Esophagus muscularis mucosa (tissue), 4 donors: Measurements from ENCODE around the gene BCAS3. TPM values are rescaled to one million over a fixed set of nuclear protein-coding genes. Genes with fewer than 3 reads are reported as not detected.

Experiments
- DNase-seq: peaks from one replicate; pipeline ENCODE4 v3.0.0-alpha.2; 2017; ENCODE audit errors: extremely low spot score
- H3K27ac ChIP-seq, 4 donors: fragments of 200-600 bp; sonication (generic); replicated peaks in 1 of 4; 1 replicate in 3 of 4; 2 replicates in 1 of 4; pipeline ENCODE4 v1.5.1; 2016 to 2019; ENCODE audit warnings: mild to moderate bottlenecking in 1 of 4
- H3K27me3 ChIP-seq, 4 donors: fragments of 200-600 bp; sonication (generic); one replicate each; pipeline versions ENCODE4 v1.5.1 to v1.6.0; 2016 to 2019
- H3K36me3 ChIP-seq, 4 donors: fragments of 200-600 bp; sonication (generic); one replicate each; pipeline ENCODE4 v1.5.1; 2016 to 2019
- H3K4me1 ChIP-seq, 4 donors: fragments of 200-600 bp; sonication (generic); one replicate each; pipeline ENCODE4 v1.5.1; 2016 to 2019
- H3K4me3 ChIP-seq, 4 donors: fragments of 200-600 bp; sonication (generic); 1 replicate in 2 of 4; 2 replicates in 2 of 4; pipeline ENCODE4 v1.5.1; 2016 to 2019; ENCODE audit warnings: mild to moderate bottlenecking in 4 of 4, moderate library complexity in 1 of 4
- H3K9me3 ChIP-seq, 4 donors: fragments of 200-600 bp; sonication (generic); 1 replicate in 3 of 4; 2 replicates in 1 of 4; pipeline ENCODE4 v1.5.1; 2016 to 2019
- EP300 ChIP-seq: sonication (generic); formaldehyde crosslinking; IDR thresholded peaks from one replicate; pipeline ENCODE4 v1.6.1; 2017; ENCODE audit warnings: antibody characterized with exemption
- POLR2A ChIP-seq: fragments of 450-650 bp; IDR thresholded peaks from one replicate; pipeline ENCODE4 v1.6.1; 2017; ENCODE audit warnings: antibody characterized with exemption, moderate library complexity, mild to moderate bottlenecking, low read depth
- POLR2AphosphoS5 ChIP-seq, 2 donors: sonication (generic); formaldehyde crosslinking; IDR thresholded peaks; one replicate each; pipeline ENCODE4 v1.6.1; 2017; ENCODE audit warnings: antibody characterized with exemption in 2 of 2
- WGBS: methylation state at CpG from one replicate; pipeline ENCODE4 v1.1.5; 2018; 5-methylcytosine and 5-hydroxymethylcytosine counted together
- intact Hi-C: fragments of 100-400 bp; cut with DNase I; formaldehyde crosslinking; loops from one replicate; pipeline ENCODE4 v1.15.1; 2023
- total RNA-seq, 4 donors: library from RNA; depleted of rRNA; stranded (reverse); fragments of >200 nt; gene quantifications; one replicate each; pipeline versions ENCODE4 v1.1.0 to v1.2.1, GENCODE V29; 2016
- TF ChIP-seq, protein P1 (sequence below), 3 experiments: fragments of 200-600 bp in 2 of 3; fragments of 450-650 bp in 1 of 3; sonication (generic) in 2 of 3; IDR thresholded peaks; one replicate each; pipeline ENCODE4 v1.5.1; 2017 to 2019; ENCODE audit warnings: antibody characterized with exemption in 3 of 3, mild to moderate bottlenecking in 2 of 3, moderate library complexity in 1 of 3

The BCAS3 gene
- total RNA-seq, 4 donors from 2014 or later, result 17.4 to 25.7 (median 19.5) TPM

- Histone ChIP-seq H3K4me1 (peaks cover 2 to 25% (median 24%) of the 10 kb centered on the region in 4 donors), H3K27ac (no peak overlapping the region), H3K36me3 (no peaks in the 10 kb centered on the region), H3K4me3 (no peak overlapping the region), H3K27me3 (no peaks in the 10 kb centered on the region), H3K9me3 (no peaks in the 10 kb centered on the region)
- TF ChIP-seq, protein P1, sequence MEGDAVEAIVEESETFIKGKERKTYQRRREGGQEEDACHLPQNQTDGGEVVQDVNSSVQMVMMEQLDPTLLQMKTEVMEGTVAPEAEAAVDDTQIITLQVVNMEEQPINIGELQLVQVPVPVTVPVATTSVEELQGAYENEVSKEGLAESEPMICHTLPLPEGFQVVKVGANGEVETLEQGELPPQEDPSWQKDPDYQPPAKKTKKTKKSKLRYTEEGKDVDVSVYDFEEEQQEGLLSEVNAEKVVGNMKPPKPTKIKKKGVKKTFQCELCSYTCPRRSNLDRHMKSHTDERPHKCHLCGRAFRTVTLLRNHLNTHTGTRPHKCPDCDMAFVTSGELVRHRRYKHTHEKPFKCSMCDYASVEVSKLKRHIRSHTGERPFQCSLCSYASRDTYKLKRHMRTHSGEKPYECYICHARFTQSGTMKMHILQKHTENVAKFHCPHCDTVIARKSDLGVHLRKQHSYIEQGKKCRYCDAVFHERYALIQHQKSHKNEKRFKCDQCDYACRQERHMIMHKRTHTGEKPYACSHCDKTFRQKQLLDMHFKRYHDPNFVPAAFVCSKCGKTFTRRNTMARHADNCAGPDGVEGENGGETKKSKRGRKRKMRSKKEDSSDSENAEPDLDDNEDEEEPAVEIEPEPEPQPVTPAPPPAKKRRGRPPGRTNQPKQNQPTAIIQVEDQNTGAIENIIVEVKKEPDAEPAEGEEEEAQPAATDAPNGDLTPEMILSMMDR (IDR thresholded peaks at IDR 0.05), result no peak
- TF ChIP-seq POLR2AphosphoS5 (IDR thresholded peaks at IDR 0.05) (no peak), EP300 (no peak), POLR2A (no peak)
- DNase-seq, result no peak
- 60% methylated on average over 2 of the region's 2 CpGs for WGBS
- intact Hi-C loops, result no loop called here
Observed at GRCh38 chr17:61160789-61161445, 483.3 kb downstream of the BCAS3 start.

GRCh38 chr17:61161615-61162134 lies 484.0 kb downstream of the BCAS3 start:
- no peaks in the 10 kb centered on the region for H3K36me3 ChIP-seq
- H3K9me3 ChIP-seq, result no peaks in the 10 kb centered on the region
- H3K27me3 ChIP-seq, result no peaks in the 10 kb centered on the region
- intact Hi-C loops, result no loop called here
- DNase-seq, result no peak
- 89% methylated on average over 9 of the region's 9 CpGs for WGBS
- TF ChIP-seq EP300 (no peak), POLR2AphosphoS5 (IDR thresholded peaks at IDR 0.05) (no peak), POLR2A (no peak)
- TF ChIP-seq, protein P1 (IDR thresholded peaks at IDR 0.05), result no peak
- no peak overlapping the region for H3K27ac ChIP-seq
- no peak overlapping the region for H3K4me3 ChIP-seq
- H3K4me1 ChIP-seq, result peaks cover 0 to 19% (median 17%) of the 10 kb centered on the region in 4 donors

DNA sequence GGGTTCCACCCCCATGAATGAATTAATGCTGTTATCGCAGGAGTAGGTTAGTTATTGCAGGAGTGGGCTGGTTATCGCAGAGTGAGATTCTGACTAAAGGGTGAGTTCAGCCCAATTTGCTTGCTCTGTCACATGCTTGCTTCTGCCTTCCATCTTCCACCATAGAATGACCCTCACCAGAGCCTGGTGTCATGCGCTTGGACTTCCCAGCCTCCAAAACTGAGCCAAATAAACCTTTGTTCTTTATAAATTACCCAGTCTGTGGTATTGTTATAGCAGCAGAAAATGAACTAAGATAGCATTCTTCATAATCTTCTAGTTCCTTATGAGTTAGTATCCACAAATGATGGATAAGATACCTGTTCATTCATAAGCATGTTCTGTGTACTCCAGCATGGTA lies 486.9 kb downstream of the BCAS3 start:
- WGBS, result 100% methylated on average over 3 of the region's 3 CpGs
- no peaks in the 10 kb centered on the region for H3K27me3 ChIP-seq
- H3K4me1 ChIP-seq, result peaks cover 0 to 3% (median 0%) of the 10 kb centered on the region in 4 donors
- H3K9me3 ChIP-seq, result no peaks in the 10 kb centered on the region
- DNase-seq, result no peak
- no peak overlapping the region for H3K4me3 ChIP-seq
- TF ChIP-seq POLR2AphosphoS5 (IDR thresholded peaks at IDR 0.05) (no peak), EP300 (no peak), POLR2A (no peak)
- TF ChIP-seq, protein P1 (IDR thresholded peaks at IDR 0.05), result no peak
- intact Hi-C loops, result no loop called here
- H3K27ac ChIP-seq, result no peak overlapping the region
- no peaks in the 10 kb centered on the region for H3K36me3 ChIP-seq

GRCh38 chr17:61167075-61167474 lies 489.4 kb downstream of the BCAS3 start:
- WGBS, result 79% methylated on average over 1 of the region's 1 CpG

More at GRCh38 chr17:61167075-61167474, 489.4 kb downstream of the BCAS3 start:
- H3K36me3 ChIP-seq, result peaks cover 0 to 5% (median 0%) of the 10 kb centered on the region in 4 donors
- H3K4me3 ChIP-seq, result no peak overlapping the region
- intact Hi-C loops, result no loop called here
- no peak overlapping the region for H3K27ac ChIP-seq
- DNase-seq, result no peak
- TF ChIP-seq EP300, result no peak
- TF ChIP-seq POLR2A, result no peak
- TF ChIP-seq, protein P1 (IDR thresholded peaks at IDR 0.05), result no peak
- no peak for TF ChIP-seq POLR2AphosphoS5 (IDR thresholded peaks at IDR 0.05)
- H3K4me1 ChIP-seq, result no peaks in the 10 kb centered on the region
- no peaks in the 10 kb centered on the region for H3K27me3 ChIP-seq
- H3K9me3 ChIP-seq, result no peaks in the 10 kb centered on the region
